Dedifferentiated amniotic fluid mesenchymal stem cell (primary cell): ENCODE measurements around the gene ADPRHL1.
"Not testable (repeated sequence)": the region's sequence is repeated elsewhere in the genome, so short reads cannot be mapped to it uniquely, and the experiment has no call there.

ENCODE experiments used
- DNase-seq: peaks from one replicate; pipeline ENCODE4 v3.0.0-alpha.2; 2016; ENCODE audit errors: extremely low spot score

The ADPRHL1 gene

GRCh38 chr13:113402471-113403254 lies 50.6 kb downstream of the ADPRHL1 start:
- DNase-seq: no peak

GRCh38 chr13:113401452-113402415 lies 51.6 kb downstream of the ADPRHL1 start:
- DNase-seq: no peak

GRCh38 chr13:113400621-113401451 lies 52.5 kb downstream of the ADPRHL1 start:
- DNase-seq: no peak

- no peak for DNase-seq
Measured at GRCh38 chr13:113399755-113400149, 53.5 kb downstream of the ADPRHL1 start.

- peak; percentile 47 for DNase-seq
Measured at GRCh38 chr13:113398963-113399754, 54.1 kb downstream of the ADPRHL1 start.

- DNase-seq: no peak
Measured at GRCh38 chr13:113397608-113398425, 55.5 kb downstream of the ADPRHL1 start.

- DNase-seq: no peak
Measured at GRCh38 chr13:113394339-113394640, 59.0 kb downstream of the ADPRHL1 start.

- peak; percentile 74 for DNase-seq
Measured at GRCh38 chr13:113393563-113394338, 59.5 kb downstream of the ADPRHL1 start.

GRCh38 chr13:113393226-113393562 lies 60.1 kb downstream of the ADPRHL1 start:
- DNase-seq: no peak

- DNase-seq: no peak
Measured at GRCh38 chr13:113390874-113391497, 62.3 kb downstream of the ADPRHL1 start.

- DNase-seq: not testable (repeated sequence)
Measured at GRCh38 chr13:113389586-113389985, 63.7 kb downstream of the ADPRHL1 start.

- DNase-seq: no peak
Measured at GRCh38 chr13:113387396-113387795, 65.9 kb downstream of the ADPRHL1 start.

GRCh38 chr13:113383089-113383488 lies 70.2 kb downstream of the ADPRHL1 start:
- DNase-seq: no peak

- not testable (repeated sequence) for DNase-seq
Measured at GRCh38 chr13:113382542-113382941, 70.7 kb downstream of the ADPRHL1 start.

GRCh38 chr13:113378825-113379224 lies 74.5 kb downstream of the ADPRHL1 start:
- no peak for DNase-seq

- DNase-seq: no peak
Measured at GRCh38 chr13:113374511-113375175, 78.6 kb downstream of the ADPRHL1 start.

GRCh38 chr13:113373811-113374485 lies 79.3 kb downstream of the ADPRHL1 start:
- no peak for DNase-seq

GRCh38 chr13:113371701-113372100 lies 81.6 kb downstream of the ADPRHL1 start:
- not testable (repeated sequence) for DNase-seq
